Measurements from ENCODE around the gene KRT33A. TPM values are rescaled to one million over a fixed set of nuclear protein-coding genes. Genes with fewer than 3 reads are reported as not detected.

KRT33A gene
- total and polyA plus RNA-seq, 2 experiments from 2014 or later, result not detected

DNA sequence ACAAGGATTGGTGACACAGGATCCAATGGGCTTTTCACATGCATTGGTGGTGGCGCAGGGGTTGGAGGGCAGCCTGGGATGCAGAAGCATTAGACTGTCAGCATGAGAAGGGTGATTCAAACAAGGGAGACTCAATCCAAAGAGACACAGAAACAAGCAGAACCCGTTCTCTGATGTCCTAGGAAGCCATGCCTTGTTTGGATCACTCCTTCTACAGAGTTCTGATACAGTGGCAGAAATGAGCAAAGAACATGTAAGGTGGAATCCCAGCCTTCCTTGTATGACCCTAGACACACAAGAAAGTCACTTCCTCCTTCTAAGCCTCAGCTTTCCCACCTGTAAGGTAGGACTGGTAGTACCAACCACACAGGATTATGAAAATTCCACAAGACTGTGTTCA, 13.3 kb upstream of the KRT33A start:
- TF ChIP-seq EZH2 (IDR thresholded peaks at IDR 0.05; ENCODE audit: insufficient read depth, poor library complexity, severe bottlenecking) (no peak), EZH2phosphoT487 (IDR thresholded peaks at IDR 0.05; ENCODE audit: insufficient read depth, low read depth) (no peak)

DNA sequence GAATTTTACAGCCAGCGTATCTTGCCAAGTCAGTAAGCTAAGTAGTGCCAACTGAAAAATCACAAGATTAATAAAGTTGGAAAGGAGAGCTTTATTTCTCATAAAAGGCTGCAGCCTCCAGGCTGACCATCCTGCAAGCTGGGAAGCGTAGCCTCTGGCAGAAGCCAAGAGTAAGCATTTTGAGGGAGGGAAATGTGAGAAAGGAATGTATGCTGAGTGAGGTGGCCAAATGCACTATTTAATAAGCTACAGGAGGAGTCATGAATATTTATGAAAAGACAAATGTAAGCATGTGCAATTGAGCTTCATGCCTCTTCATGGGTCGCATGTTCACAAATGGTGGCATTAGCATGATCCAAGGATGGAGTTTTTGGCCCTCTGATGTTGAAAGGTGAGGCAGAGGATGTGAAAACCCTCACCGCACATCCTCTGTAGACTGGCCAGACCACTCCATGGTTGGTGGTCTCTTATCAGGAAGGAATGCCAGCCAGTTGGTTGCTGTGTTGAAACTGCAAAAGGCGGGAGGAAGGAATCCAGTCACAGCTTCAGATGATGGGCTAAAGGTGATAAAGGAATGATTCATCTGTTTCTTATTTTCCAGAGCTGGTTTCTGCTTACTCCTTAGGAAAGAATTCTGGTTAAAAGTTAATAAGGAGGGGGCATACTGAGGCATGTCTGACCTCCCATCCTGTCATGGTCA, 9.8 kb upstream of the KRT33A start:
- H3K27me3 ChIP-seq (replicated peaks; ENCODE audit: insufficient read depth), result no peaks in the 10 kb centered on the region
- no peaks in the 10 kb centered on the region for H4K20me1 ChIP-seq (ENCODE audit: insufficient read depth)
- 0 out of 2 replicates have a peak, but pooled peaks cover 3% of the 10 kb centered on the region for H3K4me1 ChIP-seq (ENCODE audit: insufficient read depth)
- H3K4me3 ChIP-seq, result no peak overlapping the region
- H2AFZ ChIP-seq, result no peak overlapping the region
- TF ChIP-seq EZH2phosphoT487 (IDR thresholded peaks at IDR 0.05; ENCODE audit: insufficient read depth, low read depth) (no peak), EZH2 (IDR thresholded peaks at IDR 0.05; ENCODE audit: insufficient read depth, poor library complexity, severe bottlenecking) (no peak)
- in situ Hi-C loops (cut with MboI), result no loop called here
- no peak overlapping the region for H3K9ac ChIP-seq
- H3K27ac ChIP-seq, result 0 out of 2 replicates have a peak overlapping the region, but pooled peaks have one; percentile 17
- H3F3A ChIP-seq (ENCODE audit: insufficient read depth), result no peaks in the 10 kb centered on the region; the same call in 1 of the 2 replicates
- no peaks in the 10 kb centered on the region for H3K36me3 ChIP-seq (ENCODE audit: low read depth)
- peak; percentile 62 for DNase-seq
- 69 to 74% methylated on average over 5 of the region's 5 CpGs for WGBS, 2 experiments (ENCODE audit: low coverage in 1 of 2, low lambda C conversion rate in 2 of 2, missing lambda C conversion rate in 2 of 2)
- H3K4me2 ChIP-seq (ENCODE audit: unreplicated experiment), result no peak overlapping the region
- no peaks in the 10 kb centered on the region for H3K9me2 ChIP-seq (ENCODE audit: insufficient read depth)
- H3K9me3 ChIP-seq (ENCODE audit: low read depth), result no peaks in the 10 kb centered on the region
- no peaks in the 10 kb centered on the region for H3K79me2 ChIP-seq (ENCODE audit: insufficient read depth)

More for the DNA sequence above, 13.3 kb upstream of the KRT33A start:
- Histone ChIP-seq H3F3A (ENCODE audit: insufficient read depth) (peaks cover 21% of the 10 kb centered on the region), H3K27me3 (replicated peaks; ENCODE audit: insufficient read depth) (no peaks in the 10 kb centered on the region), H3K36me3 (ENCODE audit: low read depth) (no peaks in the 10 kb centered on the region), H4K20me1 (ENCODE audit: insufficient read depth) (no peaks in the 10 kb centered on the region), H2AFZ (no peak overlapping the region), H3K4me2 (ENCODE audit: unreplicated experiment) (no peak overlapping the region), H3K9me2 (ENCODE audit: insufficient read depth) (no peaks in the 10 kb centered on the region), H3K79me2 (ENCODE audit: insufficient read depth) (no peaks in the 10 kb centered on the region), H3K9me3 (ENCODE audit: low read depth) (no peaks in the 10 kb centered on the region), H3K27ac (no peak overlapping the region), H3K9ac (no peak overlapping the region), H3K4me3 (no peak overlapping the region), H3K4me1 (ENCODE audit: insufficient read depth) (peaks cover 20% of the 10 kb centered on the region)
- in situ Hi-C loops (cut with MboI), result no loop called here
- DNase-seq, result no peak
- WGBS, 2 experiments (ENCODE audit: low coverage in 1 of 2, low lambda C conversion rate in 2 of 2, missing lambda C conversion rate in 2 of 2), result 98 to 100% methylated on average over 2 of the region's 2 CpGs

DNA sequence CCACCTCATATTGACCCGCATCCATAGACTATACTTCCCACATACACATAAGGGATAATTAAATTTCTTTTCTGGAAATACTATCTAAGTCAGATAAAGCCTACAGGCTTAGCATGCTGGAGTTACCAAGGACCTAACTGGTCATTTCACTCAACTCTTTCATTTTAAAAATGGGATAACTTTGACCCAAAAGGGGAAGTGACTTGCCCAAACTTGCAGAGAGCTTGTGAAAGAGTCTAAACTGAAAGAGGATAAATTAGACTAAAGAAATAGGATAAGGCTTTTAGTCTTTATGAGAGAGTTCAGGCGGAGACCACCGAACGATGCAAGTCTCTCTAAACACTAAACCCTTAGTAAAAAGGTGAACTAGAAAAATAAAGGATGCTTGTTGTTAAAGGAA, 3.9 kb upstream of the KRT33A start:
- Histone ChIP-seq H3K4me2 (ENCODE audit: unreplicated experiment) (no peak overlapping the region), H3K27ac (no peak overlapping the region), H3K9me2 (ENCODE audit: insufficient read depth) (no peaks in the 10 kb centered on the region), H3K79me2 (ENCODE audit: insufficient read depth) (no peaks in the 10 kb centered on the region), H3K4me3 (no peak overlapping the region), H3K36me3 (ENCODE audit: low read depth) (no peaks in the 10 kb centered on the region), H2AFZ (no peak overlapping the region), H4K20me1 (ENCODE audit: insufficient read depth) (no peaks in the 10 kb centered on the region), H3F3A (ENCODE audit: insufficient read depth) (no peaks in the 10 kb centered on the region), H3K9me3 (ENCODE audit: low read depth) (no peaks in the 10 kb centered on the region), H3K27me3 (replicated peaks; ENCODE audit: insufficient read depth) (no peaks in the 10 kb centered on the region), H3K4me1 (ENCODE audit: insufficient read depth) (no peaks in the 10 kb centered on the region), H3K9ac (no peak overlapping the region)
- 94% methylated on average over 4 of the region's 4 CpGs for WGBS, 2 experiments (ENCODE audit: low coverage in 1 of 2, low lambda C conversion rate in 2 of 2, missing lambda C conversion rate in 2 of 2)
- TF ChIP-seq EZH2 (IDR thresholded peaks at IDR 0.05; ENCODE audit: insufficient read depth, poor library complexity, severe bottlenecking) (no peak), EZH2phosphoT487 (IDR thresholded peaks at IDR 0.05; ENCODE audit: insufficient read depth, low read depth) (no peak)
- in situ Hi-C loops (cut with MboI), result no loop called here
- no peak for DNase-seq

DNA sequence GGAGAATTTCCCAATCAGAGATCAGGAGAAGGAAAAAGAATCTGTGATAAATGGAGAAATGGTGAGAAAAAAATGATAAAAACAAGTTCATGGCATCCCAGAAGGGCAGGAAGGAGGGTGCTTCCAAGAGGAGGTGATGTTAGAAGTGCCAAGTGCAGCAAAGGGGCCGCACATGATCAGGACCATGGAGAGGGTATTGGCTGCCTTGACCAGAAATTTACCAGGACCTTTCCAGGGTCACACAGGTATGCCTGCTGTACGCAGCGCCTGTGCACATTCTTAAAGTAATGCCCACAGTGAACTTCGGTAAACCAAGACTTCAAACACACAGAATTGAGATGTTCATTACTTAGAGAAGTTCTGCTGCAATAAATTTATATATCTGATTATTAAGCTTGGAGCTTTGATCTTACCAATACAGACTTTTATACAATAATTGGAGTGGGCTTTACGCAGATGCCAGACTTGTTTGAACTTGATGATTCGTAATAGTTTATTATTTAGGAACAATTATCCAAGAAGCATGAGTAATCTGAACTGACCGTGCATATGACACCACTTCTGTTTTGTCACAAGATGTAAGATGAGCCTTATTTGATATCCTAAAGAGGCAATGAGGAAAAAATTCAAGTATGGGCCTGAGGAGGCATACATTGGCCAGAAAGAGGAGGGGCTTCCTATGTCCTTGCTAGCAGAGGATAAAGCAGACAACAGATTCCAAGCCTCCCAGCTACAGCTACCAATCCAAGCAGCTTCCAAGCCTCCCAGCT, 2.2 kb upstream of the KRT33A start:
- no peak for TF ChIP-seq EZH2 (IDR thresholded peaks at IDR 0.05; ENCODE audit: insufficient read depth, poor library complexity, severe bottlenecking)
- no peak for TF ChIP-seq EZH2phosphoT487 (IDR thresholded peaks at IDR 0.05; ENCODE audit: insufficient read depth, low read depth)
- peak; percentile 28 for DNase-seq
- in situ Hi-C loops (cut with MboI), result no loop called here

More for the DNA sequence above, 2.2 kb upstream of the KRT33A start:
- no peak overlapping the region for H3K4me3 ChIP-seq
- no peaks in the 10 kb centered on the region for H3K79me2 ChIP-seq (ENCODE audit: insufficient read depth)
- no peaks in the 10 kb centered on the region for H3K9me3 ChIP-seq (ENCODE audit: low read depth)
- no peaks in the 10 kb centered on the region for H3F3A ChIP-seq (ENCODE audit: insufficient read depth)
- WGBS, 2 experiments (ENCODE audit: low coverage in 1 of 2, low lambda C conversion rate in 2 of 2, missing lambda C conversion rate in 2 of 2), result 46 to 56% methylated on average over 7 of the region's 7 CpGs
- H3K27ac ChIP-seq, result no peak overlapping the region
- H3K27me3 ChIP-seq (replicated peaks; ENCODE audit: insufficient read depth), result no peaks in the 10 kb centered on the region
- no peak overlapping the region for H2AFZ ChIP-seq
- H3K9ac ChIP-seq, result no peak overlapping the region
- no peak overlapping the region for H3K4me2 ChIP-seq (ENCODE audit: unreplicated experiment)
- H3K4me1 ChIP-seq (ENCODE audit: insufficient read depth), result no peaks in the 10 kb centered on the region
- no peaks in the 10 kb centered on the region for H3K36me3 ChIP-seq (ENCODE audit: low read depth)
- H4K20me1 ChIP-seq (ENCODE audit: insufficient read depth), result no peaks in the 10 kb centered on the region
- H3K9me2 ChIP-seq (ENCODE audit: insufficient read depth), result no peaks in the 10 kb centered on the region

Data from GM23248 (cell line).